Epidermal melanocyte (primary cell): ENCODE measurements around the gene ZBTB39.
"Not testable (repeated sequence)": the region's sequence is repeated elsewhere in the genome, so short reads cannot be mapped to it uniquely, and the experiment has no call there.

Experiments used
- DNase-seq: peaks from one replicate; pipeline ENCODE4 v3.0.0; 2011; ENCODE audit warnings: low spot score; ENCODE audit not compliant: insufficient read length

ZBTB39 gene

GRCh38 chr12:57005980-57006808, at the start of gene ZBTB39:
TSS of gene ZBTB39 (minus strand) at chr12:57006546. CDS start at chr12:57004917, 1,629 bp downstream.
- peak; percentile 64 for DNase-seq

GRCh38 chr12:57055824-57056223, 49.5 kb upstream of the ZBTB39 start:
- DNase-seq = no peak

GRCh38 chr12:57053901-57054300, 47.6 kb upstream of the ZBTB39 start:
- not testable (repeated sequence) for DNase-seq

- DNase-seq = not testable (repeated sequence)
These were observed 46.8 kb upstream of the ZBTB39 start for GRCh38 chr12:57053146-57053545.

GRCh38 chr12:57051011-57051410, 44.7 kb upstream of the ZBTB39 start:
- DNase-seq = no peak

GRCh38 chr12:57049890-57050289, 43.5 kb upstream of the ZBTB39 start, which contains the start of gene MYO1A:
TSS of gene MYO1A (minus strand) at chr12:57050129. CDS start at chr12:57048323, 1,806 bp downstream.
- no peak for DNase-seq

GRCh38 chr12:57049119-57049446, 42.7 kb upstream of the ZBTB39 start:
- no peak for DNase-seq

- DNase-seq = no peak
These were observed 42.2 kb upstream of the ZBTB39 start for GRCh38 chr12:57048423-57049118.

- no peak for DNase-seq
These were observed 41.6 kb upstream of the ZBTB39 start for GRCh38 chr12:57047981-57048380.

- no peak for DNase-seq
These were observed 40.9 kb upstream of the ZBTB39 start for GRCh38 chr12:57046947-57047890.

- no peak for DNase-seq
These were observed 39.9 kb upstream of the ZBTB39 start for GRCh38 chr12:57046086-57046791.

- no peak for DNase-seq
These were observed 38.5 kb upstream of the ZBTB39 start for GRCh38 chr12:57044889-57045288.

GRCh38 chr12:57044468-57044867, 38.1 kb upstream of the ZBTB39 start:
- DNase-seq = no peak

- no peak for DNase-seq
These were observed 36.3 kb upstream of the ZBTB39 start for GRCh38 chr12:57042695-57043094.

GRCh38 chr12:57040750-57041149, 34.4 kb upstream of the ZBTB39 start:
- DNase-seq = no peak

- no peak for DNase-seq
These were observed 33.9 kb upstream of the ZBTB39 start for GRCh38 chr12:57040211-57040610.

GRCh38 chr12:57039016-57039798, 32.9 kb upstream of the ZBTB39 start:
- no peak for DNase-seq

- DNase-seq = no peak
These were observed 30.9 kb upstream of the ZBTB39 start for GRCh38 chr12:57037264-57037663.

- no peak for DNase-seq
These were observed 27.1 kb upstream of the ZBTB39 start for GRCh38 chr12:57033431-57033830.

GRCh38 chr12:57031789-57032188, 25.4 kb upstream of the ZBTB39 start:
- no peak for DNase-seq
